K562 (cell line): ENCODE results near the gene SH3BP2. TPM values are rescaled to one million over a fixed set of nuclear protein-coding genes. Genes with fewer than 3 reads are reported as not detected.
A peak's percentile ranks its signal among the peaks of the same experiment; 100 is the strongest.

Experiments
- ATAC-seq: fragments of 200-7000 bp; cut with Tn5 transposase; 3 replicates; pipeline ENCODE4 v1.9.1; 2020; ENCODE audit warnings: moderate library complexity
- BruUV-seq: library from RNA; stranded (reverse); fragments of 400-500 nt; replicated peaks from 2 replicates; lab custom pipeline; 2021; lab: Mats Ljungman, UMichigan
- CTCF ChIA-PET: fragments of 300-600 bp; formaldehyde crosslinking; extraction: SDS; loops from one replicate; lab custom pipeline; 2021; ENCODE audit warnings: low intra/inter-chr PET ratio; lab: Yijun Ruan, JAX
- POLR2A ChIA-PET: fragments of 300-600, 350-650 bp; sonication (Branson Sonifier 250); formaldehyde crosslinking; extraction: SDS; loops from one replicate; lab custom pipeline; 2021; ENCODE audit warnings: antibody characterized with exemption, inconsistent platforms; lab: Yijun Ruan, JAX
- DNase-seq, 4 experiments: peaks; one replicate each; pipeline versions ENCODE4 v3.0.0 to v3.0.0-alpha.2; 2011 to 2018; ENCODE audit warnings: low spot score in 3 of 4, mixed read lengths in 3 of 4; ENCODE audit errors: extremely low read depth in 1 of 4
- FAIRE-seq: peaks from 2 replicates; lab custom pipeline; 2011; peaks lifted over from hg19 to GRCh38; lab: Jason Lieb, UNC
- H2AFZ ChIP-seq: 2 replicates; pipeline ENCODE4 v1.6.0; 2011; ENCODE audit warnings: low read depth, low read length, control low read depth, inconsistent platforms
- H3K27ac ChIP-seq: fragments of 200-600 bp; 3 replicates; pipeline ENCODE4 v1.8.0; 2011; ENCODE audit warnings: low read depth, mild to moderate bottlenecking, control low read depth, inconsistent platforms, low read length, moderate library complexity, mixed read lengths; ENCODE audit errors: extremely low read depth
- H3K27me3 ChIP-seq, 2 experiments: fragments of 300-600 bp in 1 of 2; 2 replicates in 1 of 2; 3 replicates in 1 of 2; pipeline versions ENCODE4 v1.6.0 to v1.8.0; 2011; ENCODE audit warnings: inconsistent platforms in 2 of 2, low read length in 2 of 2, mild to moderate bottlenecking in 1 of 2, mixed read lengths in 1 of 2, moderate library complexity in 1 of 2; ENCODE audit not compliant: control insufficient read depth in 2 of 2, insufficient read depth in 2 of 2
- H3K36me3 ChIP-seq: fragments of 300-600 bp; 3 replicates; pipeline ENCODE4 v1.8.0; 2011; ENCODE audit warnings: mild to moderate bottlenecking, low read length, inconsistent platforms; ENCODE audit not compliant: control insufficient read depth, insufficient read depth
- H3K4me1 ChIP-seq, 2 experiments: fragments of 200-600 bp in 1 of 2; replicated peaks in 1 of 2; 2 replicates in 1 of 2; 3 replicates in 1 of 2; pipeline versions ENCODE4 v1.5.1 to v1.8.0; 2011; ENCODE audit warnings: inconsistent platforms in 2 of 2, low read length in 2 of 2, mild to moderate bottlenecking in 1 of 2, mixed read lengths in 1 of 2, moderate library complexity in 1 of 2; ENCODE audit not compliant: control insufficient read depth in 2 of 2, insufficient read depth in 2 of 2
- H3K4me2 ChIP-seq: 2 replicates; pipeline ENCODE4 v1.6.1; 2011; ENCODE audit warnings: low read length, control low read depth, inconsistent platforms, mixed read lengths; ENCODE audit not compliant: insufficient read depth
- H3K4me3 ChIP-seq: fragments of 200-600 bp; sonication (generic), shearing (Covaris generic); 2 replicates; pipeline ENCODE4 v1.5.1; 2016; ENCODE audit warnings: control low read depth, inconsistent platforms
- H3K79me2 ChIP-seq: fragments of 200-600 bp; 3 replicates; pipeline ENCODE4 v1.8.0; 2011; ENCODE audit warnings: low read length, inconsistent platforms; ENCODE audit not compliant: control insufficient read depth, insufficient read depth
- H3K9ac ChIP-seq, 2 experiments: 2 replicates each; pipeline versions ENCODE4 v1.6.0 to v1.6.1; 2011; ENCODE audit warnings: low read depth in 2 of 2, low read length in 2 of 2, control low read depth in 1 of 2, inconsistent platforms in 1 of 2, mild to moderate bottlenecking in 1 of 2, mixed read lengths in 1 of 2; ENCODE audit not compliant: insufficient read depth in 1 of 2
- H3K9me1 ChIP-seq: one replicate; pipeline ENCODE4 v1.6.0; 2011; ENCODE audit warnings: inconsistent platforms, mild to moderate bottlenecking, low read length, moderate library complexity; ENCODE audit not compliant: control insufficient read depth, insufficient read depth
- H3K9me3 ChIP-seq: replicated peaks from 2 replicates; pipeline ENCODE4 v1.5.1; 2011; ENCODE audit warnings: low read depth, low read length, inconsistent platforms; ENCODE audit not compliant: control insufficient read depth, insufficient read depth
- H4K20me1 ChIP-seq: replicated peaks from 2 replicates; pipeline ENCODE4 v1.6.1; 2011; ENCODE audit warnings: low read length, inconsistent platforms, mixed read lengths; ENCODE audit not compliant: control insufficient read depth, insufficient read depth
- CC2D1A ChIP-seq: fragments of 450-650 bp; IDR thresholded peaks from 2 replicates; pipeline ENCODE4 v1.6.1; 2017; ENCODE audit warnings: mild to moderate bottlenecking
- KDM4B ChIP-seq, 2 experiments: fragments of 450-650 bp in 1 of 2; sonication (generic) in 1 of 2; IDR thresholded peaks; 2 replicates each; pipeline ENCODE4 v1.6.1; 2016 to 2017; ENCODE audit warnings: borderline replicate concordance in 2 of 2, antibody characterized with exemption in 1 of 2, low read depth in 1 of 2, mild to moderate bottlenecking in 1 of 2
- PCBP1 ChIP-seq: fragments of 200-400 bp; formaldehyde crosslinking; IDR thresholded peaks from 2 replicates; pipeline ENCODE4 v1.6.1; 2018; ENCODE audit warnings: mild to moderate bottlenecking, low read depth, low read length; ENCODE audit not compliant: poor library complexity, severe bottlenecking
- WGBS: fragments of 100-300 bp; shearing (Covaris generic); methylation state at CpG from one replicate; pipeline ENCODE4 v1.1.6; 2016; ENCODE audit warnings: low coverage, mixed read lengths; ENCODE audit not compliant: insufficient coverage; ENCODE audit errors: missing lambda C conversion rate; 5-methylcytosine and 5-hydroxymethylcytosine counted together
- in situ Hi-C: fragments of 300-500 bp; cut with MboI; formaldehyde crosslinking; loops from 4 replicates; pipeline ENCODE4 v1.15.0; 2018; ENCODE audit warnings: inconsistent platforms, mixed read lengths
- intact Hi-C: fragments of 100-400 bp; cut with micrococcal nuclease; formaldehyde crosslinking; loops from 2 replicates; pipeline ENCODE4 v1.14.2; 2022
- polyA plus RNA-seq, 8 experiments: library from polyadenylated mRNA; depleted of rRNA in 4 of 8; stranded (reverse) in 5 of 8; unstranded in 3 of 8; fragments of >200 nt; fragmentation: Nextera tagmentation in 2 of 8; fragmentation: Illumina TruSeq in 1 of 8; extraction: Ambion mirVana in 2 of 8; extraction: Trizol in 1 of 8; gene quantifications; 2 replicates each; pipeline versions ENCODE4 v1.2.1 to v1.2.3, GENCODE V29; 2011 to 2014; ENCODE audit warnings: inconsistent platforms in 1 of 8, missing spikeins in 1 of 8
- total RNA-seq, 7 experiments: library from RNA; depleted of rRNA in 6 of 7; stranded (reverse); fragments of >200 nt in 6 of 7; fragmentation: Illumina TruSeq in 2 of 7; extraction: Trizol in 2 of 7; gene quantifications; 2 replicates each; pipeline versions ENCODE4 v1.2.1 to v1.2.3, GENCODE V29; 2011 to 2021; ENCODE audit warnings: low replicate concordance in 1 of 7

Gene SH3BP2
- total and polyA plus RNA-seq, 9 of the 15 experiments (the other 6 are each of a cell fraction or from before 2014, with no cell fraction given), result 0.34 to 16.0 (median 5.1) TPM

- ATAC-seq, result no peak
- H3K27ac ChIP-seq, result no peak overlapping the region
- H3K4me3 ChIP-seq, result no peak overlapping the region
- H3K9me1 ChIP-seq, result no peaks in the 10 kb centered on the region
- intact Hi-C loops (no loop called here), in situ Hi-C loops (no loop called here)
- CTCF ChIA-PET, result no interaction called here
- TF ChIP-seq CC2D1A (no peak), PCBP1 (peak; percentile 28)
- no TSS peak for BruUV-seq
- H3K9ac ChIP-seq, result peak overlapping the region in 1 of 2 experiments; percentile 75; a peak in 2 of 4 replicates
- no peaks in the 10 kb centered on the region; the same call in 1 of the 2 replicates for H3K9me3 ChIP-seq
- H3K4me2 ChIP-seq, result no peak overlapping the region
- WGBS, result 49% methylated on average over 12 of the region's 18 CpGs
- H2AFZ ChIP-seq, result peak overlapping the region; percentile 51; the same call in 1 of the 2 replicates
- peaks cover 0 to 6% of the 10 kb centered on the region in 2 experiments; a peak in 2 of 5 replicates for H3K27me3 ChIP-seq
- DNase-seq, result no peak
- FAIRE-seq, result no peak
- H3K4me1 ChIP-seq, result peaks cover 0 to 55% of the 10 kb centered on the region in 2 experiments; a peak in 4 of 5 replicates
- H3K79me2 ChIP-seq, result no peaks in the 10 kb centered on the region
- POLR2A ChIA-PET, result interaction anchor here (0.6 to 0.8 kb wide), 2 partner anchors 9 to 337 kb away, joined by 3 read pairs; no protein-coding TSS in a partner anchor
- H4K20me1 ChIP-seq, result no peaks in the 10 kb centered on the region; the same call in 1 of the 2 replicates
- H3K36me3 ChIP-seq, result no peaks in the 10 kb centered on the region
Observed at GRCh38 chr4:2787230-2788100, 5.4 kb upstream of the SH3BP2 start.

DNA sequence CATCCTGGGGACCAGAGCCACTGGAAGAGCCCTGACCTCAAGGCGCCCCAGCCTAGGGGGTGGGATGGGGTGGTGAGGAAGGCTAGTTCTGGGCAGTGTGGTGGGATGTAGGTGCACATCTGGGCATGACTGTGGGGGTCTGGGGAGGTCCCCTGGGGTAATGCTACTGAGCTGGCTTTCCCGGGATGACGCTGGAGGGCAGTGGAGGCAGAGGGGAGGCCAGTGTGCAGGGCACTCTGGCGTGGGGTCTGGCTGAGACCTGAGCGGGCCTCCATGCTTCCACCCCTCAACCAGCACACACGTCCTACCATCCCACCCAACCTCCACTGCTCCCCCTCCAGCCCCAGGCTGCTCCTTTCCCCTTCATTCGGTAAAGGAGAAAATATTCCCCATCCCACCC is 4.8 kb upstream of the SH3BP2 start:
- FAIRE-seq, result no peak

More for the DNA sequence above, 4.8 kb upstream of the SH3BP2 start:
- TF ChIP-seq KDM4B (IDR thresholded peaks at IDR 0.05; ENCODE audit: borderline replicate concordance in 2 of 2, low read depth in 1 of 2) (no peak), PCBP1 (peak; percentile 10)
- Histone ChIP-seq H3K9ac (peak overlapping the region in 1 of 2 experiments; percentile 75; a peak in 2 of 4 replicates), H3K27me3 (peaks cover 0 to 6% of the 10 kb centered on the region in 2 experiments; a peak in 2 of 5 replicates), H3K27ac (no peak overlapping the region), H3K36me3 (no peaks in the 10 kb centered on the region), H3K79me2 (no peaks in the 10 kb centered on the region), H3K4me2 (no peak overlapping the region), H3K4me3 (no peak overlapping the region), H4K20me1 (no peaks in the 10 kb centered on the region; the same call in 1 of the 2 replicates), H3K9me1 (no peaks in the 10 kb centered on the region), H3K9me3 (no peaks in the 10 kb centered on the region; the same call in 1 of the 2 replicates), H3K4me1 (peaks cover 0 to 61% of the 10 kb centered on the region in 2 experiments; a peak in 4 of 5 replicates), H2AFZ (no peak overlapping the region)
- no TSS peak for BruUV-seq
- POLR2A ChIA-PET, result interaction anchor here (0.6 to 0.8 kb wide), 2 partner anchors 10 to 338 kb away, joined by 3 read pairs; no protein-coding TSS in a partner anchor
- DNase-seq (no peak), ATAC-seq (no peak)
- 68% methylated on average over 7 of the region's 7 CpGs for WGBS
- intact Hi-C loops, result no loop called here
- CTCF ChIA-PET, result no interaction called here
- in situ Hi-C loops, result no loop called here
